H1 (cell line): Measurements from ENCODE around the gene IREB2. TPM values are rescaled to one million over a fixed set of nuclear protein-coding genes. Genes with fewer than 3 reads are reported as not detected.

Source experiments
- CTCF ChIA-PET: fragments of 300-600 bp; sonication (Branson Sonifier 250); formaldehyde crosslinking; loops from one replicate; lab custom pipeline; 2021; ENCODE audit not compliant: partially characterized antibody; lab: Charles Lee
- POLR2A ChIA-PET: fragments of 300-600 bp; sonication (Branson Sonifier 250); formaldehyde crosslinking; loops from one replicate; lab custom pipeline; 2021; ENCODE audit warnings: inconsistent platforms; ENCODE audit not compliant: partially characterized antibody; lab: Charles Lee
- DNase-seq, 2 experiments: peaks; one replicate each; pipeline versions ENCODE4 v3.0.0 to v3.0.0-alpha.2; 2010 to 2022; ENCODE audit warnings: low spot score in 2 of 2, low read depth in 1 of 2, mixed read lengths in 1 of 2
- FAIRE-seq: peaks from 2 replicates; lab custom pipeline; 2011; peaks lifted over from hg19 to GRCh38; lab: Jason Lieb, UNC
- H2AFZ ChIP-seq: 2 replicates; pipeline ENCODE4 v1.8.1; 2012; ENCODE audit warnings: low read length, inconsistent platforms
- H2AK5ac ChIP-seq: 2 replicates; pipeline ENCODE4 v1.6.1; 2013; ENCODE audit warnings: low read depth, low read length
- H2BK120ac ChIP-seq: replicated peaks from 2 replicates; pipeline ENCODE3; 2013; ENCODE audit warnings: low read depth, low read length, inconsistent platforms
- H2BK12ac ChIP-seq: 2 replicates; pipeline ENCODE4 v1.6.1; 2013; ENCODE audit warnings: low read depth, low read length
- H2BK15ac ChIP-seq: 2 replicates; pipeline ENCODE4 v1.6.1; 2013; ENCODE audit warnings: low read length
- H2BK20ac ChIP-seq: 2 replicates; pipeline ENCODE4 v1.6.1; 2013; ENCODE audit warnings: low read length
- H2BK5ac ChIP-seq: 2 replicates; pipeline ENCODE4 v1.6.1; 2013; ENCODE audit warnings: low read depth, low read length
- H3K14ac ChIP-seq: 2 replicates; pipeline ENCODE4 v1.6.1; 2013; ENCODE audit warnings: inconsistent platforms; ENCODE audit not compliant: insufficient read length
- H3K18ac ChIP-seq: 2 replicates; pipeline ENCODE4 v1.6.1; 2013; ENCODE audit warnings: low read length; ENCODE audit errors: extremely low read depth
- H3K23ac ChIP-seq: 2 replicates; pipeline ENCODE4 v1.6.1; 2013; ENCODE audit warnings: inconsistent platforms; ENCODE audit not compliant: insufficient read length
- H3K23me2 ChIP-seq: 2 replicates; pipeline ENCODE4 v1.6.1; 2013; ENCODE audit warnings: low read depth, low read length
- H3K27ac ChIP-seq: 2 replicates; pipeline ENCODE4 v1.6.1; 2011; ENCODE audit warnings: low read depth, low read length, inconsistent platforms
- H3K27me3 ChIP-seq, 4 experiments: replicated peaks in 1 of 4; 1 replicate in 1 of 4; 2 replicates in 3 of 4; pipeline versions ENCODE4 v1.6.1 to v1.8.1; 2011 to 2013; ENCODE audit warnings: low read length in 3 of 4, mild to moderate bottlenecking in 3 of 4, inconsistent platforms in 2 of 4, mixed read lengths in 2 of 4, moderate library complexity in 1 of 4; ENCODE audit not compliant: control insufficient read depth in 3 of 4, insufficient read depth in 3 of 4; ENCODE audit errors: extremely low read depth in 1 of 4
- H3K36me3 ChIP-seq, 4 experiments: 2 replicates each; pipeline versions ENCODE4 v1.6.1 to v1.8.1; 2011 to 2013; ENCODE audit warnings: mild to moderate bottlenecking in 4 of 4, low read length in 3 of 4, moderate library complexity in 2 of 4, control low read depth in 1 of 4, inconsistent platforms in 1 of 4; ENCODE audit not compliant: insufficient read depth in 4 of 4, control insufficient read depth in 2 of 4
- H3K4ac ChIP-seq: replicated peaks from 2 replicates; pipeline ENCODE3; 2013; ENCODE audit warnings: low read length, low read depth, mixed read lengths, inconsistent platforms; ENCODE audit not compliant: insufficient read length
- H3K4me1 ChIP-seq, 4 experiments: replicated peaks in 1 of 4; 1 replicate in 1 of 4; 2 replicates in 3 of 4; pipeline versions ENCODE4 v1.6.1 to v1.8.1; 2011 to 2013; ENCODE audit warnings: low read length in 3 of 4, inconsistent platforms in 2 of 4, mixed read lengths in 1 of 4; ENCODE audit not compliant: insufficient read depth in 4 of 4, control insufficient read depth in 3 of 4
- H3K4me2 ChIP-seq, 2 experiments: 2 replicates each; pipeline versions ENCODE4 v1.6.1 to v1.8.1; 2011 to 2013; ENCODE audit warnings: low read depth in 2 of 2, low read length in 2 of 2, control low read depth in 1 of 2, inconsistent platforms in 1 of 2, mild to moderate bottlenecking in 1 of 2; ENCODE audit not compliant: insufficient read depth in 1 of 2
- H3K4me3 ChIP-seq, 4 experiments: fragments of 200-600, 300-600 bp in 1 of 4; sonication (generic), shearing (Covaris generic), sonication (Bioruptor Twin) in 1 of 4; 2 replicates each; pipeline versions ENCODE4 v1.5.1 to v1.8.1; 2011 to 2016; ENCODE audit warnings: low read length in 4 of 4, low read depth in 3 of 4, control low read depth in 2 of 4, inconsistent platforms in 2 of 4, mild to moderate bottlenecking in 2 of 4, mixed read lengths in 1 of 4, moderate library complexity in 1 of 4; ENCODE audit not compliant: insufficient read depth in 2 of 4; ENCODE audit errors: extremely low read depth in 1 of 4
- H3K56ac ChIP-seq: replicated peaks from 2 replicates; pipeline ENCODE3; 2013; ENCODE audit warnings: low read depth, mild to moderate bottlenecking, mixed read lengths, low read length, inconsistent platforms; ENCODE audit not compliant: insufficient read length
- H3K79me1 ChIP-seq: 2 replicates; pipeline ENCODE4 v1.6.1; 2013; ENCODE audit warnings: low read depth, low read length, control low read depth
- H3K79me2 ChIP-seq, 2 experiments: 2 replicates each; pipeline versions ENCODE4 v1.6.1 to v1.8.1; 2012 to 2013; ENCODE audit warnings: low read length in 2 of 2, mild to moderate bottlenecking in 2 of 2, inconsistent platforms in 1 of 2; ENCODE audit not compliant: insufficient read depth in 2 of 2, control insufficient read depth in 1 of 2
- H3K9ac ChIP-seq, 4 experiments: replicated peaks in 1 of 4; 1 replicate in 1 of 4; 2 replicates in 3 of 4; pipeline versions ENCODE4 v1.6.1 to v1.8.1; 2011 to 2013; ENCODE audit warnings: low read depth in 3 of 4, low read length in 3 of 4, control low read depth in 2 of 4, mild to moderate bottlenecking in 2 of 4, moderate library complexity in 2 of 4, inconsistent platforms in 1 of 4; ENCODE audit errors: extremely low read depth in 1 of 4
- H3K9me3 ChIP-seq, 2 experiments: 2 replicates each; pipeline versions ENCODE4 v1.6.1 to v1.8.1; 2012 to 2013; ENCODE audit warnings: mild to moderate bottlenecking in 2 of 2, moderate library complexity in 2 of 2, control low read depth in 1 of 2, inconsistent platforms in 1 of 2, low read depth in 1 of 2, low read length in 1 of 2, mixed read lengths in 1 of 2; ENCODE audit not compliant: insufficient read depth in 2 of 2
- H4K20me1 ChIP-seq, 2 experiments: replicated peaks in 1 of 2; 2 replicates each; pipeline versions ENCODE3 to v1.8.1; 2011 to 2013; ENCODE audit warnings: inconsistent platforms in 2 of 2, low read length in 2 of 2, mild to moderate bottlenecking in 1 of 2; ENCODE audit not compliant: insufficient read depth in 2 of 2, control insufficient read depth in 1 of 2
- H4K5ac ChIP-seq: 2 replicates; pipeline ENCODE4 v1.6.1; 2013; ENCODE audit warnings: low read length, low read depth, mixed read lengths, inconsistent platforms; ENCODE audit not compliant: insufficient read length
- H4K8ac ChIP-seq: 2 replicates; pipeline ENCODE4 v1.8.0; 2013; ENCODE audit warnings: mild to moderate bottlenecking, moderate library complexity, low read length, inconsistent platforms; ENCODE audit not compliant: insufficient read depth; ENCODE audit errors: extremely low read depth
- H4K91ac ChIP-seq: replicated peaks from 2 replicates; pipeline ENCODE3; 2013; ENCODE audit warnings: low read length, mixed read lengths, inconsistent platforms; ENCODE audit not compliant: insufficient read length
- ASH2L ChIP-seq: fragments of 200-600, 300-600 bp; sonication (generic); IDR thresholded peaks from one replicate; pipeline ENCODE4 v1.7.1; 2017; ENCODE audit warnings: low read length
- CHD2 ChIP-seq: IDR thresholded peaks from 2 replicates; pipeline ENCODE4 v1.6.1; 2012; ENCODE audit warnings: low read length, improper control_type of control experiment
- CREB1 ChIP-seq: IDR thresholded peaks from 2 replicates; pipeline ENCODE4 v1.6.1; 2012; ENCODE audit warnings: inconsistent platforms
- POU5F1 ChIP-seq: IDR thresholded peaks from 2 replicates; pipeline ENCODE4 v1.6.1; 2011; ENCODE audit warnings: low read depth, mild to moderate bottlenecking, low read length, moderate library complexity
- SP4 ChIP-seq: IDR thresholded peaks from 2 replicates; pipeline ENCODE4 v1.6.1; 2012; ENCODE audit warnings: low read length, inconsistent platforms
- ZNF274 ChIP-seq: IDR thresholded peaks from 2 replicates; pipeline ENCODE4 v1.7.0; 2012; ENCODE audit warnings: low read length, borderline replicate concordance; ENCODE audit errors: extremely low read depth
- WGBS, 2 experiments: shearing (Covaris generic) in 1 of 2; methylation state at CpG; one replicate each; pipeline versions ENCODE4 v1.1.6 to v1.1.7; 2013 to 2015; ENCODE audit warnings: low lambda C conversion rate in 2 of 2, mixed read lengths in 2 of 2, inconsistent platforms in 1 of 2, low coverage in 1 of 2, missing lambda C conversion rate in 1 of 2; ENCODE audit not compliant: insufficient replicate concordance in 2 of 2, insufficient coverage in 1 of 2, insufficient read length in 1 of 2; ENCODE audit errors: extremely low coverage in 1 of 2, missing lambda C conversion rate in 1 of 2; 5-methylcytosine and 5-hydroxymethylcytosine counted together
- polyA plus RNA-seq, 7 experiments: library from polyadenylated mRNA; depleted of rRNA in 3 of 7; stranded (reverse) in 5 of 7; unstranded in 2 of 7; fragments of >200 nt in 5 of 7; fragments of 200-250 nt in 2 of 7; gene quantifications; 1 replicate in 5 of 7; 2 replicates in 1 of 7; 4 replicates in 1 of 7; pipeline versions ENCODE4 v1.2.1 to v1.2.3, GENCODE V29; 2011 to 2013; ENCODE audit warnings: missing spikeins in 2 of 7, mixed read lengths in 2 of 7
- total RNA-seq: library from RNA; stranded (reverse); fragmentation: NEBNext Ultra II Directional; extraction: Animal tissue kit (Norgen Biotek cat#: 25700); gene quantifications from 2 replicates; pipeline ENCODE4 v1.2.1, GENCODE V29; 2021

Gene IREB2
- total and polyA plus RNA-seq, 2 of the 8 experiments (the other 6 are each of a cell fraction or from before 2014, with no cell fraction given): 21.0 to 103 TPM

GRCh38 chr15:78391781-78392180, 46.2 kb upstream of the IREB2 start:
- no peak overlapping the region for H3K4me2 ChIP-seq
- no peak overlapping the region for H3K14ac ChIP-seq
- POLR2A ChIA-PET: interaction anchor here (1.0 to 1.3 kb wide), 2 partner anchors 20 to 51 kb away, joined by 3 read pairs; partner anchors contain the start of gene CRABP1
- H3K9ac ChIP-seq: no peak overlapping the region
- no peak overlapping the region for H3K56ac ChIP-seq
- H3K27me3 ChIP-seq: no peaks in the 10 kb centered on the region; a peak in 1 of 7 replicates
- H4K5ac ChIP-seq: no peak overlapping the region
- DNase-seq (no peak), FAIRE-seq (no peak)
- peaks cover 2 to 34% (median 21%) of the 10 kb centered on the region in 4 experiments for H3K4me1 ChIP-seq
- H3K27ac ChIP-seq: no peak overlapping the region
- H3K4ac ChIP-seq: no peak overlapping the region
- no peak overlapping the region for H2BK5ac ChIP-seq
- TF ChIP-seq ASH2L (no peak), CHD2 (no peak), SP4 (no peak), CREB1 (no peak), ZNF274 (no peak), POU5F1 (no peak)
- no peak overlapping the region for H4K91ac ChIP-seq
- H2BK15ac ChIP-seq: no peak overlapping the region
- peak overlapping the region; percentile 73; the same call in 1 of the 2 replicates for H2BK20ac ChIP-seq
- CTCF ChIA-PET: interaction anchor here (8.5 to 9.9 kb wide), 2 partner anchors 22 to 80 kb away, joined by 104 to 240 read pairs; no protein-coding TSS in a partner anchor
- H3K18ac ChIP-seq: no peak overlapping the region
- no peak overlapping the region for H3K23ac ChIP-seq
- no peak overlapping the region for H4K8ac ChIP-seq
- no peaks in the 10 kb centered on the region for H3K36me3 ChIP-seq
- WGBS, 2 experiments: 90% methylated on average over 3 of the region's 3 CpGs; no CpG with 5 or more reads in 1 of the 2 experiments
- H2BK12ac ChIP-seq: no peak overlapping the region
- H2AK5ac ChIP-seq: no peak overlapping the region
- no peaks in the 10 kb centered on the region for H3K79me2 ChIP-seq
- no peaks in the 10 kb centered on the region for H3K9me3 ChIP-seq
- no peaks in the 10 kb centered on the region for H3K23me2 ChIP-seq
- H3K4me3 ChIP-seq: no peak overlapping the region
- no peaks in the 10 kb centered on the region for H3K79me1 ChIP-seq
- H4K20me1 ChIP-seq: no peaks in the 10 kb centered on the region
- H2AFZ ChIP-seq: no peak overlapping the region
- H2BK120ac ChIP-seq: no peak overlapping the region
